ENCODE results near the gene ABCF2. TPM values are rescaled to one million over a fixed set of nuclear protein-coding genes. Genes with fewer than 3 reads are reported as not detected.

The ABCF2 gene
- total RNA-seq, 4 donors from 2014 or later: 27.0 to 44.7 (median 40.5) TPM

- no peaks in the 10 kb centered on the region for H3K27me3 ChIP-seq
- DNase-seq: no peak
- peaks cover 31 to 71% (median 34%) of the 10 kb centered on the region in 3 donors for H3K36me3 ChIP-seq
- no peak overlapping the region for H3K27ac ChIP-seq
- TF ChIP-seq POLR2A (IDR thresholded peaks at IDR 0.05): no peak
- no peak for TF ChIP-seq CTCF (IDR thresholded peaks at IDR 0.05)
- intact Hi-C loops (cut with DNase I): no loop called here
- no peak overlapping the region for H3K4me3 ChIP-seq
- no peaks in the 10 kb centered on the region for H3K9me3 ChIP-seq
- no peaks in the 10 kb centered on the region for H3K4me1 ChIP-seq
- 84% methylated on average over 2 of the region's 3 CpGs; no CpG with 5 or more reads in 1 of the 2 donors for WGBS, 2 donors
These were observed 13.2 kb downstream of the ABCF2 start for GRCh38 chr7:151213826-151214225.

- DNase-seq: no peak
- Histone ChIP-seq H3K9me3 (no peaks in the 10 kb centered on the region), H3K4me1 (no peaks in the 10 kb centered on the region), H3K36me3 (peaks cover 20 to 59% (median 25%) of the 10 kb centered on the region in 3 donors), H3K4me3 (no peak overlapping the region), H3K27ac (no peak overlapping the region), H3K27me3 (no peaks in the 10 kb centered on the region)
- WGBS, 2 donors: 88 to 95% methylated on average over 3 to 4 of the region's 5 CpGs
- intact Hi-C loops (cut with DNase I): no loop called here
- no peak for TF ChIP-seq POLR2A (IDR thresholded peaks at IDR 0.05)
- TF ChIP-seq CTCF (IDR thresholded peaks at IDR 0.05): no peak
These were observed 14.4 kb downstream of the ABCF2 start for GRCh38 chr7:151212626-151213025.

- H3K27ac ChIP-seq: no peak overlapping the region
- intact Hi-C loops (cut with DNase I): no loop called here
- H3K36me3 ChIP-seq: peaks cover 19 to 46% (median 20%) of the 10 kb centered on the region in 3 donors
- no peak for DNase-seq
- 82 to 94% methylated on average over 3 of the region's 3 CpGs for WGBS, 2 donors
- peaks cover 0 to 5% (median 0%) of the 10 kb centered on the region in 4 donors for H3K27me3 ChIP-seq
- no peaks in the 10 kb centered on the region for H3K9me3 ChIP-seq
- no peaks in the 10 kb centered on the region for H3K4me1 ChIP-seq
- TF ChIP-seq POLR2A (IDR thresholded peaks at IDR 0.05) (no peak), CTCF (IDR thresholded peaks at IDR 0.05) (no peak)
- H3K4me3 ChIP-seq: no peak overlapping the region
These were observed 15.7 kb downstream of the ABCF2 start for GRCh38 chr7:151211155-151211772.

GRCh38 chr7:151210087-151210854, 16.7 kb downstream of the ABCF2 start, which contains the start of gene H2BK1:
Gene H2BK1, minus strand, starts transcription at chr7:151210488. Its CDS starts 170 bp downstream, at chr7:151210318.
- no peak for DNase-seq
- Histone ChIP-seq H3K4me3 (no peak within 1 kb of the TSS), H3K27me3 (peaks cover 0 to 15% (median 0%) of the 10 kb centered on the region in 4 donors), H3K36me3 (peaks cover 13 to 36% (median 14%) of the 10 kb centered on the region in 3 donors), H3K27ac (no peak within 1 kb of the TSS), H3K9me3 (no peaks in the 10 kb centered on the region), H3K4me1 (no peaks in the 10 kb centered on the region)
- TF ChIP-seq CTCF (IDR thresholded peaks at IDR 0.05) (no peak), POLR2A (IDR thresholded peaks at IDR 0.05) (no peak)
- 77 to 84% methylated on average over 13 to 16 of the region's 17 CpGs for WGBS, 2 donors
- intact Hi-C loops (cut with DNase I): no loop called here

- intact Hi-C loops (cut with DNase I): no loop called here
- TF ChIP-seq POLR2A (IDR thresholded peaks at IDR 0.05): no peak
- TF ChIP-seq CTCF (IDR thresholded peaks at IDR 0.05): no peak
- peaks cover 6 to 29% (median 7%) of the 10 kb centered on the region in 3 donors for H3K36me3 ChIP-seq
- H3K4me3 ChIP-seq: no peak overlapping the region
- no peaks in the 10 kb centered on the region for H3K9me3 ChIP-seq
- no peaks in the 10 kb centered on the region for H3K4me1 ChIP-seq
- 89 to 97% methylated on average over 5 of the region's 6 CpGs for WGBS, 2 donors
- H3K27me3 ChIP-seq: peaks cover 0 to 22% (median 0%) of the 10 kb centered on the region in 4 donors
- no peak overlapping the region for H3K27ac ChIP-seq
- DNase-seq: no peak
These were observed 17.4 kb downstream of the ABCF2 start for GRCh38 chr7:151209588-151209987.
